Right lobe of liver (tissue), 6 donors: ENCODE results near the gene GPNMB. TPM values are rescaled to one million over a fixed set of nuclear protein-coding genes. Genes with fewer than 3 reads are reported as not detected.

Source experiments
- ATAC-seq, 4 donors: fragments of 200-7000 bp; cut with Tn5 transposase; one replicate each; pipeline ENCODE4 v1.9.1; 2020; ENCODE audit warnings: mild to moderate bottlenecking in 4 of 4, moderate library complexity in 4 of 4
- DNase-seq, 3 donors: peaks; one replicate each; pipeline ENCODE4 v3.0.0-alpha.2; 2020
- H3K27ac ChIP-seq, 3 donors: fragments of 200-600 bp; one replicate each; pipeline ENCODE4 v1.8.0; 2022
- H3K27me3 ChIP-seq, 2 donors: fragments of 200-600 bp; one replicate each; pipeline ENCODE4 v1.8.0; 2022
- H3K36me3 ChIP-seq, 4 donors: fragments of 200-600 bp; sonication (generic) in 1 of 4; one replicate each; pipeline versions ENCODE4 v1.5.1 to v1.8.0; 2017 to 2022; ENCODE audit warnings: control low read depth in 1 of 4
- H3K4me1 ChIP-seq, 4 donors: fragments of 200-600 bp; sonication (generic) in 1 of 4; one replicate each; pipeline versions ENCODE4 v1.5.1 to v1.8.0; 2017 to 2022; ENCODE audit warnings: control low read depth in 1 of 4
- H3K4me3 ChIP-seq, 3 donors: fragments of 200-600 bp; one replicate each; pipeline ENCODE4 v1.8.0; 2022
- H3K9me3 ChIP-seq, 4 donors: fragments of 200-600 bp; sonication (generic) in 1 of 4; one replicate each; pipeline versions ENCODE4 v1.5.1 to v1.8.0; 2017 to 2022; ENCODE audit warnings: control low read depth in 1 of 4
- POLR2A ChIP-seq: fragments of 450-650 bp; IDR thresholded peaks from one replicate; pipeline ENCODE4 v1.6.1; 2017; ENCODE audit warnings: antibody characterized with exemption, mild to moderate bottlenecking
- WGBS: methylation state at CpG from one replicate; pipeline ENCODE4 v1.1.6; 2018; ENCODE audit warnings: low coverage, low lambda C conversion rate; ENCODE audit not compliant: insufficient coverage; ENCODE audit errors: missing lambda C conversion rate; 5-methylcytosine and 5-hydroxymethylcytosine counted together
- intact Hi-C, 2 donors: fragments of 100-400 bp; cut with DNase I; formaldehyde crosslinking; loops; one replicate each; pipeline versions ENCODE4 v1.11.2 to v1.14.1; 2022
- total RNA-seq, 6 experiments: library from RNA; depleted of rRNA in 2 of 6; stranded (reverse); fragments of >200 nt in 2 of 6; fragmentation: NEBNext Ultra II Directional in 3 of 6; extraction: Animal tissue kit (Norgen Biotek cat#: 25700) in 3 of 6; gene quantifications; one replicate each; pipeline versions ENCODE4 v1.1.0 to v1.2.4, GENCODE V29; 2016 to 2023
- TF ChIP-seq, protein P1 (sequence below), 4 donors: fragments of 200-600 bp in 3 of 4; fragments of 450-650 bp in 1 of 4; IDR thresholded peaks; one replicate each; pipeline versions ENCODE4 v1.5.1 to v1.8.0; 2016 to 2022; ENCODE audit warnings: antibody characterized with exemption in 4 of 4, mild to moderate bottlenecking in 2 of 4
- donor health status: DM: no; HTN: yes; CAD: no.
- donor health status: DM: no; HTN: no; CAD: no.
- donor health status: DM: no; HTN: no; CAD: no.
- donor health status: DM: no; HTN: yes; CAD: no.
- donor health status: DM: no; HTN: yes; CAD: no.

Gene GPNMB
- total RNA-seq, 6 experiments from 2014 or later = 5.8 to 64.9 (median 13.4) TPM

- H3K4me3 ChIP-seq = peak overlapping the region in 1 of 3 donors; percentile 30
- TF ChIP-seq POLR2A = no peak
- TF ChIP-seq, protein P1, sequence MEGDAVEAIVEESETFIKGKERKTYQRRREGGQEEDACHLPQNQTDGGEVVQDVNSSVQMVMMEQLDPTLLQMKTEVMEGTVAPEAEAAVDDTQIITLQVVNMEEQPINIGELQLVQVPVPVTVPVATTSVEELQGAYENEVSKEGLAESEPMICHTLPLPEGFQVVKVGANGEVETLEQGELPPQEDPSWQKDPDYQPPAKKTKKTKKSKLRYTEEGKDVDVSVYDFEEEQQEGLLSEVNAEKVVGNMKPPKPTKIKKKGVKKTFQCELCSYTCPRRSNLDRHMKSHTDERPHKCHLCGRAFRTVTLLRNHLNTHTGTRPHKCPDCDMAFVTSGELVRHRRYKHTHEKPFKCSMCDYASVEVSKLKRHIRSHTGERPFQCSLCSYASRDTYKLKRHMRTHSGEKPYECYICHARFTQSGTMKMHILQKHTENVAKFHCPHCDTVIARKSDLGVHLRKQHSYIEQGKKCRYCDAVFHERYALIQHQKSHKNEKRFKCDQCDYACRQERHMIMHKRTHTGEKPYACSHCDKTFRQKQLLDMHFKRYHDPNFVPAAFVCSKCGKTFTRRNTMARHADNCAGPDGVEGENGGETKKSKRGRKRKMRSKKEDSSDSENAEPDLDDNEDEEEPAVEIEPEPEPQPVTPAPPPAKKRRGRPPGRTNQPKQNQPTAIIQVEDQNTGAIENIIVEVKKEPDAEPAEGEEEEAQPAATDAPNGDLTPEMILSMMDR (IDR thresholded peaks at IDR 0.05) = no peak
- H3K36me3 ChIP-seq = peaks cover 0 to 2% (median under 1%) of the 10 kb centered on the region in 4 donors
- peak; percentile 41 to 60 (median 48) for ATAC-seq
- intact Hi-C loops = no loop called here
- H3K9me3 ChIP-seq = no peaks in the 10 kb centered on the region
- 53% methylated on average over 43 of the region's 76 CpGs for WGBS
- peak in 1 of 3 donors; percentile 58 for DNase-seq
- H3K27ac ChIP-seq = peak overlapping the region in 2 of 3 donors; percentile 26 to 32
- no peaks in the 10 kb centered on the region for H3K27me3 ChIP-seq
- peaks cover 0 to 10% (median 0%) of the 10 kb centered on the region in 4 donors for H3K4me1 ChIP-seq
Measured at GRCh38 chr7:23205909-23206767, 40.4 kb upstream of the GPNMB start.

DNA sequence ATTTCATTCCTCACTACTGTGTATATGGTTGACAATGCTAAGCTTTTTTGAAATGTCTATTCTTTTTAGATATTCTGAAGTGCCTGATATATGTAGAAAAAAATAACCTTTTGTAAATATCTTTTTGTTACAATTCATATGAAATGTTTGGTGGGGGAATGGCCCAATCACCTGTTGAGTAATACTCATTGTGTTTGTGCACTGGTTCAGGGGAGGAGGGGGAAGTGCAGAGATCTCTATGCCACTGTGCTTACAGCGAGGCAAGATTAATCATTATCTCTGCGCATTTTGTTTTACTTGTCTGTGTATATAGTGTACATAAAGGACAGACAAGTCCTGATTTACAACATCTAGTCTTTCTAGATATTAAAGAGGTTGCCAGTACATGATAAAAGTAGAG, 39.6 kb upstream of the GPNMB start:
- Histone ChIP-seq H3K36me3 (no peaks in the 10 kb centered on the region), H3K4me3 (no peak overlapping the region), H3K4me1 (peaks cover 0 to 10% (median 0%) of the 10 kb centered on the region in 4 donors), H3K27ac (no peak overlapping the region), H3K9me3 (no peaks in the 10 kb centered on the region), H3K27me3 (no peaks in the 10 kb centered on the region)
- intact Hi-C loops = no loop called here
- no peak for TF ChIP-seq POLR2A
- TF ChIP-seq, protein P1 (IDR thresholded peaks at IDR 0.05) = no peak
- 56% methylated on average over 2 of the region's 2 CpGs for WGBS
- no peak for DNase-seq
- ATAC-seq = peak; percentile 73 to 89 (median 82)

GRCh38 chr7:23207884-23208283, 38.7 kb upstream of the GPNMB start:
- WGBS = 75% methylated on average over 3 of the region's 3 CpGs

GRCh38 chr7:23208316-23208715, 38.3 kb upstream of the GPNMB start:
- DNase-seq = no peak
- 58% methylated on average over 4 of the region's 4 CpGs for WGBS
- ATAC-seq = peak in 1 of 4 donors; percentile 34
- H3K36me3 ChIP-seq = no peaks in the 10 kb centered on the region
- TF ChIP-seq, protein P1 (IDR thresholded peaks at IDR 0.05) = no peak
- no peak for TF ChIP-seq POLR2A
- H3K27me3 ChIP-seq = no peaks in the 10 kb centered on the region
- H3K9me3 ChIP-seq = no peaks in the 10 kb centered on the region
- H3K4me3 ChIP-seq = no peak overlapping the region
- H3K4me1 ChIP-seq = peaks cover 0 to 10% (median 0%) of the 10 kb centered on the region in 4 donors
- intact Hi-C loops = no loop called here
- H3K27ac ChIP-seq = no peak overlapping the region

More at GRCh38 chr7:23207884-23208283, 38.7 kb upstream of the GPNMB start:
- no peaks in the 10 kb centered on the region for H3K9me3 ChIP-seq
- intact Hi-C loops = no loop called here
- H3K27me3 ChIP-seq = no peaks in the 10 kb centered on the region
- H3K36me3 ChIP-seq = no peaks in the 10 kb centered on the region
- no peak for TF ChIP-seq POLR2A
- TF ChIP-seq, protein P1 (IDR thresholded peaks at IDR 0.05) = no peak
- no peak overlapping the region for H3K4me3 ChIP-seq
- H3K27ac ChIP-seq = no peak overlapping the region
- DNase-seq (no peak), ATAC-seq (no peak)
- peaks cover 0 to 10% (median 0%) of the 10 kb centered on the region in 4 donors for H3K4me1 ChIP-seq
